Stimulated activated naive B cell treated with anti-CD40 and anti-IgM and Interleukin-4, amounts not matched to agents 10 μg/mL and 1 μg/mL and 100 μg/mL, for 72 hours (primary cell): ENCODE measurements around the gene OR2T6.

ENCODE experiments used
- ATAC-seq, 2 donors: fragments of 150-1000 bp; cut with Tn5 transposase; replicated peaks; 2 replicates each; pipeline ENCODE4 v1.10.0; 2021; ENCODE audit warnings: moderate library complexity in 1 of 2
- DNase-seq: peaks from one replicate; pipeline ENCODE4 v3.0.0; 2021
- H3K27ac Mint-ChIP-seq: one replicate; pipeline ENCODE4 v1.8.0; 2022; ENCODE audit warnings: mild to moderate bottlenecking, mixed read lengths
- H3K27me3 Mint-ChIP-seq, 2 donors: one replicate each; pipeline ENCODE4 v1.8.0; 2022; ENCODE audit warnings: mixed read lengths in 2 of 2
- H3K36me3 Mint-ChIP-seq, 2 donors: one replicate each; pipeline ENCODE4 v1.8.0; 2022; ENCODE audit warnings: mixed read lengths in 2 of 2, mild to moderate bottlenecking in 1 of 2
- H3K4me1 Mint-ChIP-seq, 2 donors: one replicate each; pipeline ENCODE4 v1.8.0; 2022; ENCODE audit warnings: mixed read lengths in 2 of 2, mild to moderate bottlenecking in 1 of 2
- H3K4me3 Mint-ChIP-seq, 2 donors: one replicate each; pipeline ENCODE4 v1.8.0; 2022; ENCODE audit warnings: mild to moderate bottlenecking in 2 of 2, mixed read lengths in 2 of 2, moderate library complexity in 1 of 2
- H3K9me3 Mint-ChIP-seq, 2 donors: one replicate each; pipeline ENCODE4 v1.8.0; 2022; ENCODE audit warnings: mixed read lengths in 2 of 2, mild to moderate bottlenecking in 1 of 2

Gene OR2T6, protein sequence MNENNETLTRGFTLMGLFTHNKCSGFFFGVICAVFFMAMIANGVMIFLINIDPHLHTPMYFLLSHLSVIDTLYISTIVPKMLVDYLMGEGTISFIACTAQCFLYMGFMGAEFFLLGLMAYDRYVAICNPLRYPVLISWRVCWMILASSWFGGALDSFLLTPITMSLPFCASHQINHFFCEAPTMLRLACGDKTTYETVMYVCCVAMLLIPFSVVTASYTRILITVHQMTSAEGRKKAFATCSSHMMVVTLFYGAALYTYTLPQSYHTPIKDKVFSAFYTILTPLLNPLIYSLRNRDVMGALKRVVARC

GRCh38 chr1:248375446-248375845 is at the start of gene OR2T6:
Gene OR2T6 (plus strand): TSS chr1:248375746. CDS start chr1:248387609, 11,863 bp downstream.
- H3K9me3 Mint-ChIP-seq, result peaks cover 0 to 2% of the 10 kb centered on the region in 2 donors
- ATAC-seq, result no peak
- H3K27ac Mint-ChIP-seq, result no peak within 1 kb of the TSS
- DNase-seq, result no peak
- peaks cover 6 to 10% of the 10 kb centered on the region in 2 donors for H3K27me3 Mint-ChIP-seq
- no peaks in the 10 kb centered on the region for H3K36me3 Mint-ChIP-seq
- H3K4me1 Mint-ChIP-seq, result no peaks in the 10 kb centered on the region
- H3K4me3 Mint-ChIP-seq, result no peak within 1 kb of the TSS

- Mint-ChIP-seq H3K36me3 (no peaks in the 10 kb centered on the region), H3K4me3 (no peak overlapping the region), H3K27me3 (peaks cover 0 to 4% of the 10 kb centered on the region in 2 donors), H3K4me1 (no peaks in the 10 kb centered on the region), H3K27ac (no peak overlapping the region), H3K9me3 (no peaks in the 10 kb centered on the region)
- no peak for DNase-seq
- no peak for ATAC-seq
Observed at GRCh38 chr1:248343451-248343850, 32.1 kb upstream of the OR2T6 start.

GRCh38 chr1:248348475-248348874 is 27.1 kb upstream of the OR2T6 start, which contains the start of gene OR14C36:
Gene OR14C36 (plus strand): TSS chr1:248348775. CDS start chr1:248348775, 0 bp downstream.
- DNase-seq (no peak), ATAC-seq (no peak)
- Mint-ChIP-seq H3K36me3 (no peaks in the 10 kb centered on the region), H3K27ac (no peak within 1 kb of the TSS), H3K27me3 (peaks cover 3 to 10% of the 10 kb centered on the region in 2 donors), H3K4me1 (no peaks in the 10 kb centered on the region), H3K9me3 (no peaks in the 10 kb centered on the region), H3K4me3 (no peak within 1 kb of the TSS)

- peaks cover 0 to 1% of the 10 kb centered on the region in 2 donors for H3K9me3 Mint-ChIP-seq
- H3K27me3 Mint-ChIP-seq, result peaks cover 6 to 7% of the 10 kb centered on the region in 2 donors
- ATAC-seq (no peak), DNase-seq (no peak)
- no peak overlapping the region for H3K27ac Mint-ChIP-seq
- H3K4me3 Mint-ChIP-seq, result no peak overlapping the region
- no peaks in the 10 kb centered on the region for H3K36me3 Mint-ChIP-seq
- no peaks in the 10 kb centered on the region for H3K4me1 Mint-ChIP-seq
Observed at GRCh38 chr1:248359415-248359814, 16.1 kb upstream of the OR2T6 start.

DNA sequence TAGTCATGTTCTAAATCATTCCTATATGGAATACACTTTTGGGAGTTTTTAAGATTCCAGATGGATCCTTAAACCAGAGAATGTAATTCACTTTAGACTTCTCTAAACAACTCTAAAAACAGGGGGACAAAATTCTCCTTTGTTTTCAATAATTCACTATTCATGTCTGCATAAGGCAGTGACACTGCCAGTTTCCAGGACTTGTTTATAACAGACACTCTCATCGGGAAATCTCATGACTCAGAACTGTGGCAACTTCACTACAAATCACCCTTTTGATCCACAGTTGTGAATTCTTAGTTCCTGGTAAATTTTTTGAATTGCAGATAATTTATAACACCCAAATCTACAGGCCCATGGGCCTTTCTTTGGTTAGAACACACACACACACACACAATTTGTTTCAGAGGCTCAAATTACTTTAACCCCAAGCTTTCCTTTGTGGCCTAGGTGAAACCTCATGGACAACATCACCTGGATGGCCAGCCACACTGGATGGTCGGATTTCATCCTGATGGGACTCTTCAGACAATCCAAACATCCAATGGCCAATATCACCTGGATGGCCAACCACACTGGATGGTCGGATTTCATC is 14.3 kb upstream of the OR2T6 start, which contains the start of gene OR2T4:
OR2T4 (plus strand) TSS at position 545 of the 595 bp plus-strand sequence; CDS start at position 545, 0 bp downstream.
- Mint-ChIP-seq H3K4me1 (no peaks in the 10 kb centered on the region), H3K9me3 (peaks cover 1 to 4% of the 10 kb centered on the region in 2 donors), H3K27me3 (peaks cover 6 to 7% of the 10 kb centered on the region in 2 donors), H3K36me3 (no peaks in the 10 kb centered on the region), H3K4me3 (no peak within 1 kb of the TSS), H3K27ac (no peak within 1 kb of the TSS)
- DNase-seq, result no peak
- no peak for ATAC-seq

DNA sequence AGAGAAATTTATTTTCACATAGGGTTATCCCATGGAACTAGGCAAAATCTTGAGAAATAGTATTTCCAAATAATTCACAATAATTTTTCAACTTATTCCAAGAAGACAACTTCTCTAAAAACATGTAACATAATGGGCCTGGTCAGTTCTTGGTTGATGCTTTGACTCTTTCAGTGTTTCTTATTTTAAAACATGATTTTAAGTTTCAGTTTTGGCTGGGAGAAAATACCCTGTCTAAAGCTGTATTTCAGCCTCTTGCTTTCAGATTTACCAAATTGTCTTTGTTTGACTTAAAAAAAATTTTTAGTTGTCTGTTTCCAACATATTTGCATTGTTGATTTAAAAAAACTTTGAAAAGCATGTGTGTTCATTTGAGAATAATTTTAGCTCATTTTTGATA is 8.9 kb upstream of the OR2T6 start:
- peaks cover 1 to 4% of the 10 kb centered on the region in 2 donors for H3K9me3 Mint-ChIP-seq
- DNase-seq (no peak), ATAC-seq (no peak)
- no peaks in the 10 kb centered on the region for H3K36me3 Mint-ChIP-seq
- H3K4me3 Mint-ChIP-seq, result no peak overlapping the region
- no peaks in the 10 kb centered on the region for H3K4me1 Mint-ChIP-seq
- peaks cover 6 to 7% of the 10 kb centered on the region in 2 donors for H3K27me3 Mint-ChIP-seq
- no peak overlapping the region for H3K27ac Mint-ChIP-seq

DNA sequence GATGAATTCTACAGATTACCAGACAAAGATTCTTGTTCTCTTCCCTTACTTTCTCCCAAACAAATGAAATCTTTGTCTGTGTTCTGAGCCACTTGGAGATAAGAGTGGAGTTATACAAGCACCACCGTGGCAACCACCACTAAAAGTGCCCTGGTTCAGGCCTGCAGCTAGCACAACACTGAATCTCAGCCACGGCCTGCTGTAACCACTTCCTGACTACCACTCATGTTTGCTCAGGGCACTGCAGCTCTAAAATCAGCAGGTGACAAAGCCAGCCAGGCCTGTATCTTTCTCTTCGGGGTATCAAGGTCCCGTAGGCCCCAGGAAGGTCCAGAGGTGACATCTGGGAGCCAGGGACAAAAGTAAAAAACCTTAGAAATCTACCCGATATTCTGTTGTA is 3.2 kb upstream of the OR2T6 start:
- no peak overlapping the region for H3K4me3 Mint-ChIP-seq
- H3K27ac Mint-ChIP-seq, result no peak overlapping the region
- H3K9me3 Mint-ChIP-seq, result peaks cover 0 to 2% of the 10 kb centered on the region in 2 donors
- no peaks in the 10 kb centered on the region for H3K36me3 Mint-ChIP-seq
- peaks cover 6 to 10% of the 10 kb centered on the region in 2 donors for H3K27me3 Mint-ChIP-seq
- no peak for DNase-seq
- ATAC-seq, result no peak
- no peaks in the 10 kb centered on the region for H3K4me1 Mint-ChIP-seq

- Mint-ChIP-seq H3K4me1 (no peaks in the 10 kb centered on the region), H3K27me3 (peaks cover 6 to 10% of the 10 kb centered on the region in 2 donors), H3K36me3 (no peaks in the 10 kb centered on the region), H3K9me3 (peaks cover 0 to 2% of the 10 kb centered on the region in 2 donors), H3K27ac (no peak overlapping the region), H3K4me3 (no peak overlapping the region)
- ATAC-seq (no peak), DNase-seq (no peak)
Observed at GRCh38 chr1:248373761-248374160, 1.8 kb upstream of the OR2T6 start.

GRCh38 chr1:248376916-248377315 is 1.4 kb downstream of the OR2T6 start:
- no peaks in the 10 kb centered on the region for H3K4me1 Mint-ChIP-seq
- no peak overlapping the region for H3K4me3 Mint-ChIP-seq
- ATAC-seq, result no peak
- H3K36me3 Mint-ChIP-seq, result no peaks in the 10 kb centered on the region
- peaks cover 0 to under 1% of the 10 kb centered on the region in 2 donors for H3K9me3 Mint-ChIP-seq
- peaks cover 6 to 7% of the 10 kb centered on the region in 2 donors for H3K27me3 Mint-ChIP-seq
- no peak overlapping the region for H3K27ac Mint-ChIP-seq
- DNase-seq, result no peak

- DNase-seq, result no peak
- H3K27ac Mint-ChIP-seq, result no peak overlapping the region
- H3K36me3 Mint-ChIP-seq, result no peaks in the 10 kb centered on the region
- H3K4me3 Mint-ChIP-seq, result no peak overlapping the region
- no peaks in the 10 kb centered on the region for H3K4me1 Mint-ChIP-seq
- no peaks in the 10 kb centered on the region for H3K9me3 Mint-ChIP-seq
- no peak for ATAC-seq
- peaks cover 7 to 12% of the 10 kb centered on the region in 2 donors for H3K27me3 Mint-ChIP-seq
Observed at GRCh38 chr1:248380854-248381253, 5.3 kb downstream of the OR2T6 start.

- Mint-ChIP-seq H3K27me3 (peaks cover 18 to 26% of the 10 kb centered on the region in 2 donors), H3K9me3 (peaks cover 0 to 1% of the 10 kb centered on the region in 2 donors), H3K27ac (no peak overlapping the region), H3K4me1 (no peaks in the 10 kb centered on the region), H3K4me3 (no peak overlapping the region), H3K36me3 (no peaks in the 10 kb centered on the region)
- ATAC-seq (no peak), DNase-seq (no peak)
Observed at GRCh38 chr1:248388426-248388825, 12.9 kb downstream of the OR2T6 start.

DNA sequence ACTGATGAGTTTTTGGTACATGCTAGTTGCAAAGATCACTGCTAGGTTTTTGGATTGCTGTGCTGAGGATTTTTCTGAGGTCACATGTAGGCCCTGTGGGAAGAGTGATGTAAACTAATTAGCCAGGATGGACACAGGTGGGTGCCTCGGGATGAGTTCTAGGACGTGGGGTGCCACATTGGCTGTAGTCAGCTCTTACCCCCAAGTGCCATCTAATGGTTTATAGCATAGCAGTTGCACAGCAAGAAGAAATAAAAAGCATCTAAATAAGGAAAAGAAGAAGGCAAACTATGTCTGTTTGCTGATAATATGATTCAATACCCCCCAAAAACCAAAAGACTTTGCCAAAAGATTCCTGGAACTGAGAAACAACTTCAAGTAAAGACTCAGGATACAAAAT is 17.5 kb downstream of the OR2T6 start:
- ATAC-seq, result no peak
- peaks cover 41 to 47% of the 10 kb centered on the region in 2 donors for H3K27me3 Mint-ChIP-seq
- no peak for DNase-seq
- H3K36me3 Mint-ChIP-seq, result no peaks in the 10 kb centered on the region
- H3K4me1 Mint-ChIP-seq, result no peaks in the 10 kb centered on the region
- no peak overlapping the region for H3K27ac Mint-ChIP-seq
- peaks cover 0 to 8% of the 10 kb centered on the region in 2 donors for H3K9me3 Mint-ChIP-seq
- no peak overlapping the region for H3K4me3 Mint-ChIP-seq

GRCh38 chr1:248402748-248403147 is 27.2 kb downstream of the OR2T6 start, which contains the start of gene OR2T1:
Gene OR2T1 (plus strand): TSS chr1:248403048. CDS start chr1:248406148, 3,100 bp downstream.
- DNase-seq (no peak), ATAC-seq (no peak)
- Mint-ChIP-seq H3K4me3 (no peak within 1 kb of the TSS), H3K27me3 (no peaks in the 10 kb centered on the region), H3K9me3 (peaks cover 2 to 5% of the 10 kb centered on the region in 2 donors), H3K36me3 (no peaks in the 10 kb centered on the region), H3K27ac (no peak within 1 kb of the TSS), H3K4me1 (peaks cover 0 to 2% of the 10 kb centered on the region in 2 donors)

GRCh38 chr1:248404024-248404423 is 28.5 kb downstream of the OR2T6 start:
- Mint-ChIP-seq H3K4me1 (peaks cover 0 to 2% of the 10 kb centered on the region in 2 donors), H3K36me3 (no peaks in the 10 kb centered on the region), H3K9me3 (peaks cover 2 to 6% of the 10 kb centered on the region in 2 donors), H3K27ac (no peak overlapping the region), H3K4me3 (no peak overlapping the region), H3K27me3 (no peaks in the 10 kb centered on the region)
- ATAC-seq (no peak), DNase-seq (no peak)
